Measurements from ENCODE around the gene ARGLU1. TPM values are rescaled to one million over a fixed set of nuclear protein-coding genes. Genes with fewer than 3 reads are reported as not detected.

ARGLU1 gene
- total RNA-seq, 2 donors from 2014 or later = 69.9 to 72.8 TPM

- DNase-seq (ENCODE audit: low spot score) = no peak
- intact Hi-C loops (cut with DNase I) = no loop called here
Measured at GRCh38 chr13:106493533-106494220, 74.3 kb downstream of the ARGLU1 start.

GRCh38 chr13:106492588-106493475, 75.1 kb downstream of the ARGLU1 start:
- DNase-seq (ENCODE audit: low spot score) = no peak
- intact Hi-C loops (cut with DNase I) = no loop called here

GRCh38 chr13:106491928-106492587, 75.9 kb downstream of the ARGLU1 start:
- no peak for DNase-seq (ENCODE audit: low spot score)
- intact Hi-C loops (cut with DNase I) = no loop called here

Other genes with a start within 250 kb of the ARGLU1 start
- 10 to 100 TPM; 15.5 to 18.2 TPM for gene EFNB2, start 32.5 kb downstream of the ARGLU1 start, total RNA-seq

Data from posterior vena cava (tissue), 2 donors.